C4-2B (cell line): Measurements from ENCODE around the gene TBC1D22A.

ENCODE experiments used
- CTCF ChIP-seq: fragments of 450-650 bp; conservative IDR thresholded peaks from 2 replicates; pipeline ENCODE4 v1.5.1; 2017; ENCODE audit warnings: mild to moderate bottlenecking
- ZFX ChIP-seq: fragments of 450-650 bp; IDR thresholded peaks from 2 replicates; pipeline ENCODE4 v1.6.1; 2017

GRCh38 chr22:47146941-47147340 is 384.5 kb downstream of the TBC1D22A start:
- TF ChIP-seq CTCF (no peak), ZFX (no peak)
